Measurements from ENCODE around the gene AHRR.

DNA sequence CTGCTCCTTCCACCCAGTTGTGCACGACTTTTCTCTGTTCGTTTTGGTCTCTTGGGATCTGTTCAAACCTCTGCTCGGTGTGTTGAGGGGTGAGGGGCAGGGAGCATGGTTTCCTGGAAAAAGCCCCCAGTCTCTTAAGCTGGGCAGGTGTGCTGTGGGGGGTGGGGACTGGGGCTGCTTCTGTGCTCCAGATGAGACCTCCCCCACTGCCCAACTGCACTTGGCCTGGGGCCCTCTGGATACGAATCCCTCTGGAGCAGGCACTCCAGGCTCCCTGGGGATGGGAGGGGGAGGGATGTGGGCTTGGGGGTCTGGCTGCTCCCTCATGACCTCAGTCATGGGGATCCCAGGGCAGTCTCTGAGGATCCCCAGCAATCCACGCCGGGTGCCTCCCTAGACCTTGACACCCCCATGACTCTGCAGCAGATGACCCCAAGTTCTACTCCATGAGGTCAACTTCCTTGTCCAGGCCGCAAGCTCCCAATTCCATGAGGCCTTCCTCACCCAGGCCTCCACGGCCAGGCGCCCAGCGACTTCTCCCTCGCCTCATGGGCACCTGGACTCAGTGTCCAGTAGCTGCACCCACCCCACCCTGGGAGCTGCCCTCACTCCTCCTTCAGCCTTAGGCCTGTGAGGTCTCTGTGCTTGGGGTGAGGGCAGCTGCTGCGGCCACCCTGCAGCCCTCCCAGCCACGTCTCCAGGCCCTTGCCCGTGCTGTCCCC lies 5.9 kb upstream of the AHRR start:
- TF ChIP-seq, protein P1, sequence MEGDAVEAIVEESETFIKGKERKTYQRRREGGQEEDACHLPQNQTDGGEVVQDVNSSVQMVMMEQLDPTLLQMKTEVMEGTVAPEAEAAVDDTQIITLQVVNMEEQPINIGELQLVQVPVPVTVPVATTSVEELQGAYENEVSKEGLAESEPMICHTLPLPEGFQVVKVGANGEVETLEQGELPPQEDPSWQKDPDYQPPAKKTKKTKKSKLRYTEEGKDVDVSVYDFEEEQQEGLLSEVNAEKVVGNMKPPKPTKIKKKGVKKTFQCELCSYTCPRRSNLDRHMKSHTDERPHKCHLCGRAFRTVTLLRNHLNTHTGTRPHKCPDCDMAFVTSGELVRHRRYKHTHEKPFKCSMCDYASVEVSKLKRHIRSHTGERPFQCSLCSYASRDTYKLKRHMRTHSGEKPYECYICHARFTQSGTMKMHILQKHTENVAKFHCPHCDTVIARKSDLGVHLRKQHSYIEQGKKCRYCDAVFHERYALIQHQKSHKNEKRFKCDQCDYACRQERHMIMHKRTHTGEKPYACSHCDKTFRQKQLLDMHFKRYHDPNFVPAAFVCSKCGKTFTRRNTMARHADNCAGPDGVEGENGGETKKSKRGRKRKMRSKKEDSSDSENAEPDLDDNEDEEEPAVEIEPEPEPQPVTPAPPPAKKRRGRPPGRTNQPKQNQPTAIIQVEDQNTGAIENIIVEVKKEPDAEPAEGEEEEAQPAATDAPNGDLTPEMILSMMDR (IDR thresholded peaks at IDR 0.05): no peak
- TF ChIP-seq POLR2A (IDR thresholded peaks at IDR 0.05): no peak
